Left ventricle myocardium inferior (tissue), 1 donor: ENCODE measurements around the gene DCDC2. TPM values are rescaled to one million over a fixed set of nuclear protein-coding genes. Genes with fewer than 3 reads are reported as not detected.

Experiments used
- DNase-seq: peaks from one replicate; pipeline ENCODE4 v3.0.0-alpha.2; 2020
- H3K27ac ChIP-seq: fragments of 200-600 bp; replicated peaks from 2 replicates; pipeline ENCODE4 v1.8.0; 2021
- H3K27me3 ChIP-seq: fragments of 200-600 bp; 2 replicates; pipeline ENCODE4 v1.8.0; 2021; ENCODE audit warnings: low read depth
- H3K36me3 ChIP-seq: fragments of 200-600 bp; 2 replicates; pipeline ENCODE4 v1.8.0; 2021
- H3K4me1 ChIP-seq: fragments of 200-600 bp; 2 replicates; pipeline ENCODE4 v1.8.0; 2021
- H3K4me3 ChIP-seq: fragments of 200-600 bp; 2 replicates; pipeline ENCODE4 v1.8.0; 2021; ENCODE audit warnings: mild to moderate bottlenecking, moderate library complexity
- H3K9me3 ChIP-seq: fragments of 200-600 bp; replicated peaks from 2 replicates; pipeline ENCODE4 v1.8.0; 2021
- intact Hi-C: fragments of 100-400 bp; cut with micrococcal nuclease; formaldehyde crosslinking; loops from one replicate; pipeline ENCODE4 v1.11.0; 2022
- total RNA-seq: library from RNA; stranded (reverse); fragmentation: NEBNext Ultra II Directional; extraction: Animal tissue kit (Norgen Biotek cat#: 25700); gene quantifications from one replicate; pipeline ENCODE4 v1.2.1, GENCODE V29; 2021
- TF ChIP-seq, protein P1 (sequence below): fragments of 200-600 bp; IDR thresholded peaks from 2 replicates; pipeline ENCODE4 v1.8.0; 2021; ENCODE audit warnings: antibody characterized with exemption, mild to moderate bottlenecking, borderline replicate concordance
- donor health status: DM: no; HTN: yes; CAD: no; lungs with severe emphysema.

DCDC2 gene
- total RNA-seq, 1 donor from 2014 or later: not detected

DNA sequence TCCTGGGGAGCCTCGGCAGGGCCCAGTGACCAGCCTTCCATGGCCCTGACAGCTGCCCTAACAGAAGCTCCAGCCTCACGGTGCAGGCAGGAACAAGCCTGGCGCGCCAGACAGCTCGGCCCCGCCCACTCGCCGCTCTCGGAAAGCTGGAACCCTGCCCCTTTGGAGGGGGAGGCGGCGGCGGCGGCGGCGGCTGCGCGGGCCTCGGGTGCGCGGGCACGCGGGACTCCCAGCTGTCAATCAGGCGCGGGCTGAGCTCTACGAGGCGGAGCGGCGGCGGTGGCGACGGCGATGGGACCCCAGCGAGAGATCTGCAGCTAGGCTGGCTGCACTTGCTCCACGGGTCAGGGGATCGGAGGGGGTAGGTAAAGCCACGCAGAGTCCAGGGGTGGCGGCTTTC is 231.9 kb downstream of the DCDC2 start, which contains the start of gene NRSN1:
NRSN1 (plus strand) TSS at position 236 of the 400 bp plus-strand sequence. CDS start 8,113 bp downstream, outside the sequence.
- no peaks in the 10 kb centered on the region for H3K9me3 ChIP-seq
- DNase-seq: no peak
- intact Hi-C loops: no loop called here
- peak within 1 kb of the TSS; percentile 21 for H3K4me3 ChIP-seq
- peaks cover 6% of the 10 kb centered on the region for H3K4me1 ChIP-seq
- H3K27me3 ChIP-seq: peaks cover 39% of the 10 kb centered on the region
- TF ChIP-seq, protein P1, sequence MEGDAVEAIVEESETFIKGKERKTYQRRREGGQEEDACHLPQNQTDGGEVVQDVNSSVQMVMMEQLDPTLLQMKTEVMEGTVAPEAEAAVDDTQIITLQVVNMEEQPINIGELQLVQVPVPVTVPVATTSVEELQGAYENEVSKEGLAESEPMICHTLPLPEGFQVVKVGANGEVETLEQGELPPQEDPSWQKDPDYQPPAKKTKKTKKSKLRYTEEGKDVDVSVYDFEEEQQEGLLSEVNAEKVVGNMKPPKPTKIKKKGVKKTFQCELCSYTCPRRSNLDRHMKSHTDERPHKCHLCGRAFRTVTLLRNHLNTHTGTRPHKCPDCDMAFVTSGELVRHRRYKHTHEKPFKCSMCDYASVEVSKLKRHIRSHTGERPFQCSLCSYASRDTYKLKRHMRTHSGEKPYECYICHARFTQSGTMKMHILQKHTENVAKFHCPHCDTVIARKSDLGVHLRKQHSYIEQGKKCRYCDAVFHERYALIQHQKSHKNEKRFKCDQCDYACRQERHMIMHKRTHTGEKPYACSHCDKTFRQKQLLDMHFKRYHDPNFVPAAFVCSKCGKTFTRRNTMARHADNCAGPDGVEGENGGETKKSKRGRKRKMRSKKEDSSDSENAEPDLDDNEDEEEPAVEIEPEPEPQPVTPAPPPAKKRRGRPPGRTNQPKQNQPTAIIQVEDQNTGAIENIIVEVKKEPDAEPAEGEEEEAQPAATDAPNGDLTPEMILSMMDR: no peak
- no peak within 1 kb of the TSS for H3K27ac ChIP-seq
- H3K36me3 ChIP-seq: no peaks in the 10 kb centered on the region

- Histone ChIP-seq H3K4me3 (no peak overlapping the region), H3K27me3 (peaks cover 39% of the 10 kb centered on the region), H3K9me3 (no peaks in the 10 kb centered on the region), H3K36me3 (no peaks in the 10 kb centered on the region), H3K27ac (no peak overlapping the region), H3K4me1 (peaks cover 6% of the 10 kb centered on the region)
- DNase-seq: no peak
- TF ChIP-seq, protein P1: no peak
- intact Hi-C loops: no loop called here
Measured at GRCh38 chr6:24122139-24122538, 235.7 kb downstream of the DCDC2 start.

Other genes with a start within 250 kb of the DCDC2 start
- gene NRSN1, start 231.8 kb downstream of the DCDC2 start, total RNA-seq: not detected
- gene MRS2, start 44.9 kb upstream of the DCDC2 start, total RNA-seq: 44.7 TPM
- 0.71 TPM for gene GPLD1, start 131.5 kb upstream of the DCDC2 start, total RNA-seq
- 27.6 TPM for gene ALDH5A1, start 136.9 kb upstream of the DCDC2 start, total RNA-seq